Measurements from ENCODE around the gene OTOF. TPM values are rescaled to one million over a fixed set of nuclear protein-coding genes. Genes with fewer than 3 reads are reported as not detected.

Gene OTOF
- total RNA-seq, 1 experiment from 2014 or later, result not detected

- no peak overlapping the region for H3K4me3 ChIP-seq
- no peaks in the 10 kb centered on the region for H3K36me3 ChIP-seq
- H3K27me3 ChIP-seq, result no peaks in the 10 kb centered on the region; the same call in 1 of the 2 replicates
- no peaks in the 10 kb centered on the region for H3K9me3 ChIP-seq
- DNase-seq, result no peak
Observed at GRCh38 chr2:26421961-26422360, 56.0 kb downstream of the OTOF start.

- Histone ChIP-seq H3K36me3 (no peaks in the 10 kb centered on the region), H3K4me3 (no peak overlapping the region), H3K9me3 (no peaks in the 10 kb centered on the region), H3K27me3 (no peaks in the 10 kb centered on the region; the same call in 1 of the 2 replicates)
- DNase-seq, result no peak
Observed at GRCh38 chr2:26414311-26414710, 63.6 kb downstream of the OTOF start.

- DNase-seq, result no peak
Observed at GRCh38 chr2:26412091-26412673, 65.7 kb downstream of the OTOF start.

GRCh38 chr2:26411419-26411818, 66.5 kb downstream of the OTOF start:
- Histone ChIP-seq H3K9me3 (no peaks in the 10 kb centered on the region), H3K4me3 (no peak overlapping the region), H3K36me3 (no peaks in the 10 kb centered on the region), H3K27me3 (0 out of 2 replicates have a peak, but pooled peaks cover 2% of the 10 kb centered on the region)
- no peak for DNase-seq

More at GRCh38 chr2:26412091-26412673, 65.7 kb downstream of the OTOF start:
- Histone ChIP-seq H3K27me3 (0 out of 2 replicates have a peak, but pooled peaks cover 2% of the 10 kb centered on the region), H3K4me3 (no peak overlapping the region), H3K36me3 (no peaks in the 10 kb centered on the region), H3K9me3 (no peaks in the 10 kb centered on the region)

- no peak for DNase-seq
- Histone ChIP-seq H3K4me3 (no peak overlapping the region), H3K9me3 (no peaks in the 10 kb centered on the region), H3K27me3 (0 out of 2 replicates have a peak, but pooled peaks cover 2% of the 10 kb centered on the region), H3K36me3 (no peaks in the 10 kb centered on the region)
Observed at GRCh38 chr2:26410764-26411243, 67.1 kb downstream of the OTOF start.

GRCh38 chr2:26409785-26410184, 68.1 kb downstream of the OTOF start:
- H3K9me3 ChIP-seq, result no peaks in the 10 kb centered on the region
- 0 out of 2 replicates have a peak, but pooled peaks cover 2% of the 10 kb centered on the region for H3K27me3 ChIP-seq
- no peaks in the 10 kb centered on the region for H3K36me3 ChIP-seq
- DNase-seq, result no peak
- no peak overlapping the region for H3K4me3 ChIP-seq

- no peaks in the 10 kb centered on the region for H3K36me3 ChIP-seq
- H3K27me3 ChIP-seq, result 0 out of 2 replicates have a peak, but pooled peaks cover 2% of the 10 kb centered on the region
- no peaks in the 10 kb centered on the region for H3K9me3 ChIP-seq
- no peak for DNase-seq
- no peak overlapping the region for H3K4me3 ChIP-seq
Observed at GRCh38 chr2:26407526-26407925, 70.4 kb downstream of the OTOF start.

Other genes starting within 250 kb of the OTOF start
- 141 and 162 TPM in 2 replicates for gene HADHA, start 233.5 kb downstream of the OTOF start, total RNA-seq (2014; rRNA removed; shearing (Covaris generic); ENCODE audit: low replicate concordance)
- 16.5 and 30.2 TPM in 2 replicates for gene HADHB, start 233.2 kb downstream of the OTOF start, total RNA-seq (2014; rRNA removed; shearing (Covaris generic); ENCODE audit: low replicate concordance)
- 4.8 and 10.0 TPM in 2 replicates for gene SELENOI, start 132.0 kb downstream of the OTOF start, total RNA-seq (2014; rRNA removed; shearing (Covaris generic); ENCODE audit: low replicate concordance)
- gene ADGRF3, start 131.3 kb downstream of the OTOF start, total RNA-seq (2014; rRNA removed; shearing (Covaris generic); ENCODE audit: low replicate concordance), result not detected in 2 replicates
- gene DRC1, start 76.2 kb downstream of the OTOF start, total RNA-seq (2014; rRNA removed; shearing (Covaris generic); ENCODE audit: low replicate concordance), result not detected in 2 replicates
- not detected in 2 replicates for gene CIB4, start 163.2 kb upstream of the OTOF start, total RNA-seq (2014; rRNA removed; shearing (Covaris generic); ENCODE audit: low replicate concordance)
- gene KCNK3, start 214.6 kb upstream of the OTOF start, total RNA-seq (2014; rRNA removed; shearing (Covaris generic); ENCODE audit: low replicate concordance), result 0.69 TPM in 1 of 2 replicates, not detected in the other

Data from MG63 (cell line).